Mesothelial cell of epicardium (in vitro differentiated cells): Measurements from ENCODE around the gene NONO. TPM values are rescaled to one million over a fixed set of nuclear protein-coding genes. Genes with fewer than 3 reads are reported as not detected.
"Not testable (repeated sequence)": the region's sequence is repeated elsewhere in the genome, so short reads cannot be mapped to it uniquely, and the experiment has no call there.

Source experiments
- DNase-seq, 2 experiments: peaks; one replicate each; pipeline ENCODE4 v3.0.0; 2021; ENCODE audit warnings: low spot score in 2 of 2; ENCODE audit not compliant: unreplicated experiment in 2 of 2
- H3K27ac Mint-ChIP-seq: 2 replicates; pipeline ENCODE4 v1.8.0; 2021; ENCODE audit warnings: mixed read lengths
- H3K27me3 Mint-ChIP-seq: 2 replicates; pipeline ENCODE4 v1.8.0; 2021; ENCODE audit warnings: low read depth, mixed read lengths
- H3K36me3 Mint-ChIP-seq: 2 replicates; pipeline ENCODE4 v1.8.0; 2021; ENCODE audit warnings: mixed read lengths
- H3K4me1 Mint-ChIP-seq: 2 replicates; pipeline ENCODE4 v1.8.0; 2021; ENCODE audit warnings: mixed read lengths
- H3K4me3 Mint-ChIP-seq: 2 replicates; pipeline ENCODE4 v1.8.0; 2021; ENCODE audit warnings: mild to moderate bottlenecking, moderate library complexity, mixed read lengths
- H3K9me3 Mint-ChIP-seq: 2 replicates; pipeline ENCODE4 v1.8.0; 2021; ENCODE audit warnings: mixed read lengths
- CTCF ChIP-seq: fragments of 200-600 bp; sonication (generic); IDR thresholded peaks from one replicate; pipeline ENCODE4 v1.5.0; 2021; ENCODE audit warnings: antibody characterized with exemption; ENCODE audit not compliant: unreplicated experiment
- total RNA-seq: library from RNA; stranded (reverse); gene quantifications from 3 replicates; pipeline ENCODE4 v1.2.1, GENCODE V29; 2021

The NONO gene
- total RNA-seq, 1 donor from 2014 or later, result 611 TPM

- H3K4me3 Mint-ChIP-seq, result no peak overlapping the region
These were observed 9.4 kb downstream of the NONO start for GRCh38 chrX:71292669-71293365.

GRCh38 chrX:71296806-71297205 is 13.4 kb downstream of the NONO start:
- Mint-ChIP-seq H3K27me3 (no peaks in the 10 kb centered on the region), H3K36me3 (peaks cover 38% of the 10 kb centered on the region)
- no peak for TF ChIP-seq CTCF

More at GRCh38 chrX:71292669-71293365, 9.4 kb downstream of the NONO start:
- DNase-seq, result no peak
- Mint-ChIP-seq H3K36me3 (peaks cover 38% of the 10 kb centered on the region), H3K27ac (peak overlapping the region; percentile 64), H3K4me1 (peaks cover 4% of the 10 kb centered on the region), H3K9me3 (peaks cover 24% of the 10 kb centered on the region), H3K27me3 (no peaks in the 10 kb centered on the region)
- TF ChIP-seq CTCF, result no peak

GRCh38 chrX:71298119-71298518 is 14.7 kb downstream of the NONO start:
- Mint-ChIP-seq H3K36me3 (peaks cover 35% of the 10 kb centered on the region), H3K4me3 (no peak overlapping the region), H3K27ac (no peak overlapping the region), H3K4me1 (peaks cover 4% of the 10 kb centered on the region), H3K27me3 (no peaks in the 10 kb centered on the region), H3K9me3 (peaks cover 29% of the 10 kb centered on the region)
- no peak for TF ChIP-seq CTCF
- DNase-seq, result no peak

More at GRCh38 chrX:71296806-71297205, 13.4 kb downstream of the NONO start:
- peaks cover 4% of the 10 kb centered on the region for H3K4me1 Mint-ChIP-seq
- no peak overlapping the region for H3K27ac Mint-ChIP-seq
- no peak for DNase-seq
- H3K9me3 Mint-ChIP-seq, result peaks cover 25% of the 10 kb centered on the region
- no peak overlapping the region for H3K4me3 Mint-ChIP-seq

- H3K9me3 Mint-ChIP-seq, result peaks cover 28% of the 10 kb centered on the region
- not testable (repeated sequence) for H3K4me3 Mint-ChIP-seq, H3K4me1 Mint-ChIP-seq, H3K27ac Mint-ChIP-seq, DNase-seq, H3K27me3 Mint-ChIP-seq
- peaks cover 38% of the 10 kb centered on the region for H3K36me3 Mint-ChIP-seq
These were observed 16.6 kb downstream of the NONO start for GRCh38 chrX:71300064-71300463.

DNA sequence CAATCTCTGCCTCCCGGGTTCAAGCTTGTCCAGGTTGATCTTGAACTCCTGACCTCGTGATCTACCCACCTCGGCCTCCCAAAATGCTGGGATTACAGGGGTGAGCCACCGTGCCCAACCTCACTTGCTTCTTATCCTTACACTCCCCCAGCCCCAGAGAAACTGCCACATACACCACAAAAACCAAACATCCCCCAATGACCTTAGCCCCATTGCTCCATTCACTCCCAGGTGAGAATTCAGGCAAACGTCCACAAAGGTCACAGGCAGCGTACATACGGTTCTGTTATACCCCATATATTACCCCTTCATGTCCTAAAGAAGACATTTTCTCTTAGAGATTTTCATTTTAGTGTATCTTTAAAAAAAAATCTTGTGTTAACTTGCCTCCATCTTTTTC is 17.1 kb downstream of the NONO start:
- not testable (repeated sequence) for H3K4me1 Mint-ChIP-seq, H3K4me3 Mint-ChIP-seq, DNase-seq, H3K27ac Mint-ChIP-seq, H3K27me3 Mint-ChIP-seq
- peaks cover 38% of the 10 kb centered on the region for H3K36me3 Mint-ChIP-seq
- H3K9me3 Mint-ChIP-seq, result peaks cover 29% of the 10 kb centered on the region

DNA sequence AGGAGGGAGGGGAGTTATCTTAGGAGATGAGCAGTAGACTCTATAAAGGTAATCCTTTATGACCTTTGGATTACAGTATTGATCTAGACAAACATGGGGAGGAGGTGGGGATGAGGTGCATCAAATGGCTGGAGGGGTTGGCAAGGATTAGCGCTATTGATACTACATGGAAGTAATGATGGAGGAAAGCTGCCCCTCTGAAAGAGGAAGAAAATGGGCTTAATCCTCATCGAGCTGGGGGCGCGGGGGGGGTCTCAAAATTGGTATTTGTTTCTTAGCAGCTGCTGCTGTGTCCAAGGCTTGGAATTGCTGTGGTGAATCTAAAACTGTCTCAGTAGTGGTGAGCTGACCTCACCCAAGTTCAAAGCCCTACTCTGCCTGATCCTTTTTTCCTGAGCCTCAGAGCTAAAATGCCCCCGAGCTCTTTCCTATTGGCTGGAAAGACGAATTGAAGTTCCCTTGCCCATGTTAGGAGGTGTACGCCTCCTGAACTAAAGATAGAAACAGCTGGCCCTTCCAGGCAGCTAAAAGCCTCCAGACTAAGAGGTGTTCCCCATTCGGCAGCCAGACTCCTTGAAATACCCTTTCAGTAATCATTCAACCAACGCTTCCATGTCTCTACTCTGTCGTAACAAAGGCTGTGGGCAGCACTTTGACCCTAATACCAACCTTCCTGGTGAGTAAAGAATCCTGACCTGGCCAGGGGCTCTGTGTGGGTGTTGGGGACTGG is 17.9 kb downstream of the NONO start, which contains the start of gene ITGB1BP2:
TSS of gene ITGB1BP2 (plus strand) at position 556 of the 730 bp plus-strand sequence. CDS start at position 613, 57 bp downstream.
- DNase-seq, result no peak
- Mint-ChIP-seq H3K4me1 (peaks cover 4% of the 10 kb centered on the region), H3K27me3 (no peaks in the 10 kb centered on the region), H3K9me3 (peaks cover 28% of the 10 kb centered on the region), H3K4me3 (no peak within 1 kb of the TSS), H3K36me3 (peaks cover 35% of the 10 kb centered on the region), H3K27ac (peak within 1 kb of the TSS; percentile 56)
- no peak for TF ChIP-seq CTCF
